ENCODE results near the gene SEL1L2.

Gene SEL1L2

GRCh38 chr20:13928901-13929300 lies 61.5 kb downstream of the SEL1L2 start:
- no peak for DNase-seq

DNA sequence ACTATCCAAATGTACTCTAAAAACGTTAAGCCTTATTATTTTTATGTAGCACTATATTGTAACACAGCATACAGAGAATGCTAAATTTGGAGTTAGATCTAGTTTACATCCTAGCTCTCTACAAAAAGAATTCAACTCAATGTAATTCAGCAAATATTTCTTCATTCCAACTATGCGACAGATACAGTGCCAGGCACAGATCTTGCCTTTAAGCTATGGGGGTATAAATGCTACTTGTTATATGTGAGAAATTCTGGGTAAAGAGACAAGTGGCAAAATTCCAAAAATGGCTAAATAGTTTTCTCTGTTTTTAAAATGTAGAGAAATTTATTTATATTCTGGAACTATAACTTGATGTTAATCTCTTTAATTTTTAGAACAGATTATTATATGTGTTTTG lies 63.2 kb downstream of the SEL1L2 start:
- no peak for DNase-seq

- DNase-seq = no peak
Measured at GRCh38 chr20:13922241-13922640, 68.2 kb downstream of the SEL1L2 start.

DNA sequence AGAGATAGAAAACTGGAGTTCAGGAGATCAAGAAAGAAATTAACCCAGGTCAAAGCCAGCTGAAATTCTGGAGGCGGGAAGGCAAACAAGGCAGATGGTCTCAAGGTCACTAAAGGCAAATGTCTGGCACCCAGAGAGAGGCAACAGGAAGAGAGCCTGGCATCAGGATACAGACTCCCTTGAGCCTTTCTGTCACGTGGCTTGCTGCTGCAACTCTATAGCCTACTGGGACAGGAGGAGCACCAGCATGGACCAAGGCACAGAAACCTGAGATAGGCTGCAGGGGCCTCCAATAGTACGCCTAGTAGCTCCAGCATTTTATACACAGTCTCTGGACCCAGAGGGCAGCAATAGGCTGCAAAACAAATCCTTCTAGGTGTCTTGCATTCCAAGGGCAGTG lies 75.1 kb downstream of the SEL1L2 start:
- DNase-seq = no peak

GRCh38 chr20:13913572-13913971 lies 76.8 kb downstream of the SEL1L2 start:
- DNase-seq = no peak

- DNase-seq = no peak
Measured at GRCh38 chr20:13913131-13913530, 77.3 kb downstream of the SEL1L2 start.

GRCh38 chr20:13910492-13910891 lies 79.9 kb downstream of the SEL1L2 start:
- DNase-seq = no peak

DNA sequence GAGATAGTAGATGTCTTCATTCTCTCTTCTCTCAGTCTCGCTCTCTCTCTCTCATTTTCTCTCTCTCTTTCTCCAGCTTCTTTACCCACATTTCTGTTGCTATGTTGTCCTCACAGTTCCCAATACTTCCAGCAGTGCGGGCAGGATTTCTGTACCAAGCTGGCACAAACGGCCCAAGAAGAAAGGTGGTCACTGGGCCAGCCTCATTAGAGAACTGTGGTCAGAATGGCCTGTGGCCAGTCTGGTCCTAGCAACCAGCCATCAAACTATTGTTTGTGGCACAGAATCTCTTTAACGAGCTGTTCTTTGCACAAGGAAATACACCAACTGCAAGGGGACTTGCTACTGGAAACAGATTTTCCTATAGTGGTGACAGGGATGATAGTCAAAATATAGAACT lies 81.3 kb downstream of the SEL1L2 start:
- DNase-seq = no peak

DNA sequence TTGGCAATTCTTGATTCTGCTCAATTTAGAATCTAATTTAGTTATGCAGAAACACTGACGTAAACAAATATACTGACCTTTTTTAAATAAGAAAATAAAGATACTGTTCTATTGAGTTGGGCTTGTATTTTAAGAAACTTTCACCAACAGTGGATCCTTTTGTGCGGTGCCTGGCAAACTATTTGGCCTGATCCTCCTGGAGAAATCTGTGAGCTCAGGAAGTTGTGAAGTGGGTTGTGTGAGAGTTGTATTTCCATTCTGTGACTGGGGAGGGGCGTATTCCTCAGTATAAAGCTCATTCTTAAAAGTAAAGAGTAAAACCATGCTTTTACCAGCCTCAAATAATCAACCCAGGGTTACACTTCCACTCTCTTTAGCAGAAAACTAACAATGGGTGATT lies 85.6 kb downstream of the SEL1L2 start:
- DNase-seq = no peak

GRCh38 chr20:13900496-13900895 lies 89.9 kb downstream of the SEL1L2 start:
- DNase-seq = no peak

DNA sequence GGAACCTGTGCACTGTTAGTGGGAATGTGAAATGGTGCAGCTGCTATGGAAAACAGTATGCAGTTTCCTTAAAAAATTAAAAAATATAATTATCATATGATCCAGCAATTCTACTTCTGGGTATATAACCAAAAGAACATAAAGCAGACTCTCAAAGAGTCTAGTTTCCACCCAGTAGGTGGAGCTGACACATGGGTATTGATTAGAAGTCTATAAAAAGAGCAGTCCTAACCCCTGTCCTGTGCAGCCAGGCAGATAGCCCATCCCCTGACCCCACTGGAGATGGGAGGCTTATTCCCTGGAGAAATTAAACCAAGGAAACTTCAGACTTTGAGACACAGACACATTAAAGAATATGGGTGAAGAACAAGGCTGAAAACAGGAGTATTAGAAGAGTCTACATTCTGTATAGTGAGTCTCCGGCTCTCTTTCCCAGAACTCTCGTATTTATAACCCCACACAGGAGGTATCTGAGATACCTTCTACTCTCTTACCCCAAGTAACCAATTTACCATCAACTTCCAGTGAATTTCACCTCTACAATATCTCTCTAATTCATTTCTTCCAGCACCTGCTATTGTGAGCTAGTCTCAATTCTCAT lies 92.3 kb downstream of the SEL1L2 start:
- DNase-seq = no peak

- no peak for DNase-seq
Measured at GRCh38 chr20:13891575-13891974, 98.8 kb downstream of the SEL1L2 start.

GRCh38 chr20:13884803-13885202 lies 105.6 kb downstream of the SEL1L2 start:
- DNase-seq = no peak

GRCh38 chr20:13883425-13883824 lies 107.0 kb downstream of the SEL1L2 start:
- DNase-seq = no peak

DNA sequence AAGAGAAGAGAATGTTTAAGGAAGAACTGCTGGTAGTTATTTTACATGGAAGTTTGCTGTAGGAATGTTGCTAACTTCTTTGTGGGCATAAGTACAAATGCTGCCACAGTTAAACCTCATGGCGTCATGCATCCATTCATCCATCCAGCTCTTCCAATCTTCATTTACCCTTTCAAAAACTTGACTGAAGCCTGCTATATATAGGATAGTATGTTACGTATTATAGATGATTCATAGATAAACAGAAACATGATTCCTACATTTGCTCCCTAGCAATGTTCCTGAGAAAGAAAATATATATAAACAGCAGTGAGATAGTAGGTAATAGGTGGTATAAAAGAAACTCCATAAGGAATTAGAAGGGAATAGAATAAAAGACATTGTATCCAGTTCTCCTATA lies 111.8 kb downstream of the SEL1L2 start:
- no peak for DNase-seq

DNA sequence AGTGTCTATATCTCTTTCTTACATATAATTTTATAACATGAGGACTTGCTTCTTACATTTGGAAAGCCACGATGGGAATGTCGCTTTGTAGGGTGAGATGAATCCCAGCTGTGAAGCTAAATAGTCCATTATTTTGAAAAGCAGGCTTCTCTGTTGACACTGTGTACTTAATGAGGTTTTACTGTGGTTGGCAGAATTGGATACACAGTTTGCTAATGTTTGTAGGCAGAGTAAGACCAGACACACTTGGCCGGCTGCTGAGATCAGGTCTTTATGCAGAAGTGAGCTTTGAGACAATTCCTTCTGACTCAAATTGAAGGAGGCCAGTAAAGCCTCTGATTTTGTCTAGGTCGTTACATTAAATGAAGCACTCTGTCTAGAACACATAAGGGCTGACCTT lies 112.6 kb downstream of the SEL1L2 start:
- DNase-seq = no peak

DNA sequence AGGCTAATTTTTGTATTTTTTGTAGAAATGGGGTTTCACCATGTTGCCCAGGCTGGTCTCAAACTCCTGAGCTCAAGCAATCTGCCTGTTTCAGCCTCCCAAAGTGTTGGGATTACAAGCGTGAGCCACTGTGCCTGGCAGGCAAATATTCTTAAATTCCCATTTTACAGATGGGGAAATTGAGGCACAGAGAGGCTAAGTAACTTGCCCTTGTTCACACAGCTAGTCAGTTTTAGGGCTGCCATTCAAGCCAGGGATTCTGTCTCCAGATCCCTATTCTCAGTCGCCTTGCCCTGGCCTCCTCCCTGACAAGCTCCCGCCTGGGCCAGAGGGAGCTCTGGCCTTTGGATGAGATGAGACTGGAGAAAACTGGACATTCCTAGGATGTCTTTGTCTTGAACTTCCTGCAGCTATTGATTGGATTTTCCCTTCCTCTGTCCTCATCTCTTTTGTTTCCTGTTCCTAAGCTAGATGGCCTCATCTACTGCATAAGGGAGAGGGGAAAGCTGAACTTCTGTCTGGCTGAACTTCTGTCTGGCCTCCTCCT lies 115.1 kb downstream of the SEL1L2 start:
- no peak for DNase-seq

- no peak for DNase-seq
Measured at GRCh38 chr20:13874394-13875157, 115.8 kb downstream of the SEL1L2 start.

DNA sequence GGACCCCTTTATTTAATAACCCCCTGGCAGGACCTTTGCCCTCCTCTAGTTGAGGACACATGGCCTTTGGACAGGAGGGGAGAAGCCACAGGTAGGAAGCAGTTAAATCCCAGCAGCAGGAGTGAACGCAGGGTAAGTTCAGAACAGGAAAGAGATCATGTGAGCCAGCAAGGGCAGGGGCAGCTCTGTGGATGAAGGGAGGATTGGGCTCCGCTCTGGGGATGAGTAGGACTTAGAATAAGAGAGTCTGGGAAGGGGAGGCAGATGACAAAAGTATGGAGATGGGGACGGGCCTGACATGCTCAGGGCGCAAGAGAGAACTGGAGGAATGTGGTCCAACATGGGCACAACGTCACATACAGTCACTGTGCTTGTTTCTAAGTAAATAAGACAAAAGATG lies 116.6 kb downstream of the SEL1L2 start:
- no peak for DNase-seq

DNA sequence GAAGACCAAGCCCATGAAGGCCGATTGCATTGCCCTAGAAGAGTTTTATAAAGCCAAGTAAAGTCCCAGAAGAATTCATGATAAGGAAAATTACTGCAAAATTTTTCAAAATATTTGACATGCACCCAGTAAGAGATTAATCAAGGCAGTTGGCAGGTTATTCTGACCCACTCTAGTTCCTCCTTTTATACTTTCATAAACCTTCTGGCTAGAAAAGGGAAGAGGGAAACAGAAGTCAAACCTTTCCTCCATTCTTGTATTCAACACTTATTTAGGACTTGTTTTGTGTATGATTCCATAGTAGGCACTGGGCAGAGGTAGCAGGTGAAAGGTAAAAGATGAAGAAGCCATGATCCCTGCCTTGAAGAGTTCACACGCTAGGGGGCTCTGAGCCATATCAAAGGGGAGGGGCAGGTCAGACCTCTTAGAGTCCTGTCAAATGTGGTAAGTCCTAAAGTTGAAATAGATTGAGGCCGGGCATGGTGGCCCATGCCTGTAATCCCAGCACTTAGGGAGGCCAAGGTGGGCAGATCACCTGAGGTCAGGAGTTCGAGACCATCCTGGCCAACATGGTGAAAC lies 120.2 kb downstream of the SEL1L2 start:
- no peak for DNase-seq

GRCh38 chr20:13868331-13868730 lies 122.1 kb downstream of the SEL1L2 start:
- no peak for DNase-seq

- no peak for DNase-seq
Measured at GRCh38 chr20:13865791-13866351, 124.5 kb downstream of the SEL1L2 start.

GRCh38 chr20:13865156-13865555 lies 125.3 kb downstream of the SEL1L2 start:
- no peak for DNase-seq

DNA sequence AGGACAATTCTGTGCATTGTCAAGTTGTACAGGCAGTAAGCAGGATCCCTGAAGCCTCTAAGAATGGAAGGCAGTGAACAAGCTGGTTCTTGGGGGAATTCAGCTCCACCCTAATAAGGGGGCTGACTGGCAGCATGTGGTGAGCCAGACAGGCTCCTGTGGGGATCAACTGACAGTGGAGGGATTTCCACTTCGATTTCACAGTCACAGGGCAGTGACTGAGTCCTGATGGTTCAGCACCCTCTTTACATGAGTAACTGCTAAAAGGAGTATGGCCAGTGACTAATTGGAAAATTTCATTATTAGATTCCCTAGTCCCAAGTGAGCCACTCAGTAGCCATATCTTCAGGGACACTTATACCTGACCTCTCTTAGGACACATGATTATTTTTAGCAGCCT lies 127.2 kb downstream of the SEL1L2 start:
- no peak for DNase-seq
